Hepatocyte (in vitro differentiated cells): ENCODE measurements around the gene MANBA. TPM values are rescaled to one million over a fixed set of nuclear protein-coding genes. Genes with fewer than 3 reads are reported as not detected.

ENCODE experiments used
- DNase-seq: peaks from one replicate; pipeline ENCODE4 v3.0.0-alpha.2; 2016; ENCODE audit warnings: low spot score
- H2AFZ ChIP-seq: fragments of 200-600 bp; sonication (generic); 2 replicates; pipeline ENCODE4 v1.6.0; 2016; ENCODE audit warnings: antibody characterized with exemption, mild to moderate bottlenecking
- H3K27ac ChIP-seq: fragments of 200-600 bp; sonication (generic); 2 replicates; pipeline ENCODE4 v1.5.1; 2016; ENCODE audit warnings: mild to moderate bottlenecking
- H3K27me3 ChIP-seq: fragments of 200-600 bp; sonication (generic); 2 replicates; pipeline ENCODE4 v1.6.1; 2016
- H3K36me3 ChIP-seq: fragments of 200-600 bp; sonication (generic); replicated peaks from 2 replicates; pipeline ENCODE4 v1.5.1; 2016; ENCODE audit warnings: low read depth; ENCODE audit not compliant: insufficient read depth
- H3K4me1 ChIP-seq: fragments of 200-600 bp; sonication (generic); 2 replicates; pipeline ENCODE4 v1.5.1; 2016; ENCODE audit warnings: mild to moderate bottlenecking, moderate library complexity; ENCODE audit not compliant: insufficient read depth
- H3K4me2 ChIP-seq: fragments of 200-600 bp; sonication (generic); 2 replicates; pipeline ENCODE4 v1.6.0; 2016
- H3K4me3 ChIP-seq: fragments of 200-600 bp; sonication (generic); 2 replicates; pipeline ENCODE4 v1.5.1; 2016; ENCODE audit warnings: mild to moderate bottlenecking
- H3K79me2 ChIP-seq: fragments of 200-600 bp; sonication (generic); 2 replicates; pipeline ENCODE4 v1.6.0; 2017; ENCODE audit warnings: mild to moderate bottlenecking
- H3K9me2 ChIP-seq: fragments of 200-600 bp; sonication (generic); replicated peaks from 2 replicates; pipeline ENCODE4 v1.6.0; 2017; ENCODE audit warnings: mild to moderate bottlenecking; ENCODE audit not compliant: insufficient read depth
- H3K9me3 ChIP-seq: fragments of 200-600 bp; sonication (generic); 2 replicates; pipeline ENCODE4 v1.5.1; 2016; ENCODE audit warnings: low read depth, mild to moderate bottlenecking
- H4K20me1 ChIP-seq: fragments of 200-600 bp; sonication (generic); 2 replicates; pipeline ENCODE4 v1.6.0; 2016; ENCODE audit warnings: mild to moderate bottlenecking; ENCODE audit not compliant: insufficient read depth, poor library complexity, severe bottlenecking
- EZH2 ChIP-seq: fragments of 200-600 bp; sonication (generic); IDR thresholded peaks from 2 replicates; pipeline ENCODE4 v1.6.1; 2016; ENCODE audit warnings: antibody characterized with exemption, mild to moderate bottlenecking, borderline replicate concordance
- EZH2phosphoT487 ChIP-seq: fragments of 200-600 bp; sonication (generic); IDR thresholded peaks from one replicate; pipeline ENCODE4 v1.6.1; 2018; ENCODE audit warnings: antibody characterized with exemption, mild to moderate bottlenecking, low read depth, moderate library complexity; ENCODE audit not compliant: unreplicated experiment, severe bottlenecking
- WGBS: methylation state at CpG from one replicate; pipeline ENCODE4 v1.1.6; 2016; ENCODE audit warnings: low lambda C conversion rate; ENCODE audit errors: missing lambda C conversion rate; 5-methylcytosine and 5-hydroxymethylcytosine counted together
- polyA plus RNA-seq: library from polyadenylated mRNA; unstranded; fragments of >200 nt; fragmentation: Nextera tagmentation; extraction: Ambion mirVana; gene quantifications from 2 replicates; pipeline ENCODE4 v1.2.1, GENCODE V29; 2016
- total RNA-seq: library from RNA; depleted of rRNA; stranded (reverse); fragments of >200 nt; gene quantifications from 2 replicates; pipeline ENCODE4 v1.2.3, GENCODE V29; 2014
- TF ChIP-seq, protein P1 (sequence below): fragments of 200-600 bp; sonication (generic); IDR thresholded peaks from 2 replicates; pipeline ENCODE4 v1.5.1; 2016; ENCODE audit warnings: antibody characterized with exemption, mild to moderate bottlenecking; ENCODE audit not compliant: poor library complexity

The MANBA gene
- total and polyA plus RNA-seq, 2 experiments from 2014 or later: 52.0 to 98.1 TPM

DNA sequence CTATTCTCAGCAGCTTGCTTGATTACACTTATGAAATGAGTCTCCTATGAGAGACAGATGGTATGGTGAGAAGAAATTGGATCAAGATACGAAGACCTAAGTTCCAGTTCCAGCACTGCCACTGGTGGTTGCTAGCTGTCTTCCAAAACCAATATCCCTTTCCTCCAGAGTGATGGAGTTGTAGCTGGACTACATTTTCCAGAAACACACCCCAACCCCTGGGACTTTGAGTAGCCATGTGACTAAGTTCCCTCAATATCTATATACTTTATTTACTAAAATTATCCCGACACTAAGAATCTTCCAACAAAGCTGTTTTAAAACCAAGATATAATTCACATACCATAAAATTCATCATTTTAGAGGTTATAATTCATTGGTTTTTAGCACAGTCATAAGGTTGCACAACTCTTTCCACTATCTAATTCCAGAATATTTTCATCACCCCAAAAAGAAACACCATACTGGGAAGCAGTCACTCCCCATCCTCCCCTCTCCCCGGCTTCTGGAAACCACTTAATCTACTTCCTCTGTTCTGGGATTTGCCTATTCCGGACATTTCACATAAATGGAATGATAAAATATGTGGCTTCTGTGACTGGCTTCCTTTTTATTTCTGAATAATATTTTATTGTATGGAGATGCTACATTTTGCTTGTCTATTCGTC is 118.0 kb downstream of the MANBA start:
- H3K27me3 ChIP-seq: no peaks in the 10 kb centered on the region
- H4K20me1 ChIP-seq: no peaks in the 10 kb centered on the region
- H3K4me3 ChIP-seq: no peak overlapping the region
- H3K9me3 ChIP-seq: no peaks in the 10 kb centered on the region
- TF ChIP-seq, protein P1, sequence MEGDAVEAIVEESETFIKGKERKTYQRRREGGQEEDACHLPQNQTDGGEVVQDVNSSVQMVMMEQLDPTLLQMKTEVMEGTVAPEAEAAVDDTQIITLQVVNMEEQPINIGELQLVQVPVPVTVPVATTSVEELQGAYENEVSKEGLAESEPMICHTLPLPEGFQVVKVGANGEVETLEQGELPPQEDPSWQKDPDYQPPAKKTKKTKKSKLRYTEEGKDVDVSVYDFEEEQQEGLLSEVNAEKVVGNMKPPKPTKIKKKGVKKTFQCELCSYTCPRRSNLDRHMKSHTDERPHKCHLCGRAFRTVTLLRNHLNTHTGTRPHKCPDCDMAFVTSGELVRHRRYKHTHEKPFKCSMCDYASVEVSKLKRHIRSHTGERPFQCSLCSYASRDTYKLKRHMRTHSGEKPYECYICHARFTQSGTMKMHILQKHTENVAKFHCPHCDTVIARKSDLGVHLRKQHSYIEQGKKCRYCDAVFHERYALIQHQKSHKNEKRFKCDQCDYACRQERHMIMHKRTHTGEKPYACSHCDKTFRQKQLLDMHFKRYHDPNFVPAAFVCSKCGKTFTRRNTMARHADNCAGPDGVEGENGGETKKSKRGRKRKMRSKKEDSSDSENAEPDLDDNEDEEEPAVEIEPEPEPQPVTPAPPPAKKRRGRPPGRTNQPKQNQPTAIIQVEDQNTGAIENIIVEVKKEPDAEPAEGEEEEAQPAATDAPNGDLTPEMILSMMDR: no peak
- TF ChIP-seq EZH2phosphoT487: no peak
- no peak for TF ChIP-seq EZH2
- H3K79me2 ChIP-seq: no peaks in the 10 kb centered on the region
- 90% methylated on average over 5 of the region's 5 CpGs for WGBS
- DNase-seq: no peak
- H3K4me2 ChIP-seq: no peak overlapping the region
- no peaks in the 10 kb centered on the region for H3K9me2 ChIP-seq
- peaks cover 5% of the 10 kb centered on the region for H3K36me3 ChIP-seq
- H3K4me1 ChIP-seq: no peaks in the 10 kb centered on the region
- no peak overlapping the region for H3K27ac ChIP-seq
- no peak overlapping the region for H2AFZ ChIP-seq

DNA sequence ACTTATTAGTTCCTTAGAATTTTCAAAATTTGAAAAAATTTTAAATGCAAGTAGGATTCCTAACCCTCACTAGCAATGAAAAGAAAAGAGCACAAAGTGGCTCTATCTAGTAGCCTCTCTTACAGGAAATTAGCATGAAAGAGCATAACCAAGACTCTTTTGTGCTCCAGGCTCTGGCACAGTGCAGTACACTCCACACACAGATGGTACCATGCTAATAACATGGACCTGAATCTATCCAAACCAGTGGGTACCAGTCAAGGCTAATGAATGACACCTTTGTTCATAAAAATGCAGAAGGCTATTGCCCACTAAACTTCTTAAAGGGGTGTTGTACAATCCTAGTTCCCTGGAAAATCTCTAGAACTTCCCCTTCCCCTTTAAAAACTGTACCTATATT is 119.0 kb downstream of the MANBA start:
- DNase-seq: no peak
- Histone ChIP-seq H3K4me2 (no peak overlapping the region), H2AFZ (no peak overlapping the region), H3K27ac (no peak overlapping the region), H3K4me3 (no peak overlapping the region), H3K4me1 (no peaks in the 10 kb centered on the region), H3K36me3 (peaks cover 5% of the 10 kb centered on the region), H4K20me1 (no peaks in the 10 kb centered on the region), H3K27me3 (no peaks in the 10 kb centered on the region), H3K9me2 (no peaks in the 10 kb centered on the region), H3K79me2 (no peaks in the 10 kb centered on the region), H3K9me3 (no peaks in the 10 kb centered on the region)
- TF ChIP-seq, protein P1: no peak
- TF ChIP-seq EZH2phosphoT487 (no peak), EZH2 (no peak)

DNA sequence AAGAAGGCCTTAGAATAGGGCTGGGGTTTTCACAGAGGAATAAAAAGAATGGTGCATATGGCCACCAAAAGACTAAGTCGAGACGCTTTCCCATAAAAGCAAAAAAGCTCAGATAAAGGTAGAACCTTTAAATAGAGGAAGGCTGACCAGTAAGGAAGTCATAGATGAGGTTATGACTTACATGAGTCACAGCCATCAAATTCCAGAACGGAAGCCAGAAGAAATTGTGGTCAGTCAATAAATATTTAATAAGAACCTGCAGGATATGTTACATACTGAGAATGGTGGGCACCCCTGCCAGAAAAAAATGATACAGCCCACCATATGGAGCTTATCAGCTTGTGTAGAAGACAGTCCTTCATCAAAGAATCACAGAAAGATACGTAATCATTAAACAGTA is 120.1 kb downstream of the MANBA start:
- DNase-seq: no peak
- no peaks in the 10 kb centered on the region for H3K27me3 ChIP-seq
- H2AFZ ChIP-seq: no peak overlapping the region
- TF ChIP-seq EZH2: no peak
- TF ChIP-seq, protein P1: no peak
- TF ChIP-seq EZH2phosphoT487: no peak
- no peak overlapping the region for H3K4me2 ChIP-seq
- no peaks in the 10 kb centered on the region for H3K79me2 ChIP-seq
- no peaks in the 10 kb centered on the region for H3K9me2 ChIP-seq
- no peak overlapping the region for H3K4me3 ChIP-seq
- WGBS: 94% methylated on average over 4 of the region's 4 CpGs
- H3K9me3 ChIP-seq: no peaks in the 10 kb centered on the region
- H3K27ac ChIP-seq: no peak overlapping the region
- H4K20me1 ChIP-seq: no peaks in the 10 kb centered on the region
- no peaks in the 10 kb centered on the region for H3K4me1 ChIP-seq
- H3K36me3 ChIP-seq: peaks cover 5% of the 10 kb centered on the region
